HepG2 (cell line): ENCODE results near the gene SFRP4. TPM values are rescaled to one million over a fixed set of nuclear protein-coding genes. Genes with fewer than 3 reads are reported as not detected.
A peak's percentile ranks its signal among the peaks of the same experiment; 100 is the strongest.

Experiments
- CCAR2 ChIP-seq: fragments of 200-400 bp; formaldehyde crosslinking; optimal IDR thresholded peaks from 2 replicates; pipeline ENCODE3; 2018; ENCODE audit warnings: low read depth, mild to moderate bottlenecking, low read length, moderate library complexity
- DR1 ChIP-seq: sonication (generic); formaldehyde crosslinking; IDR thresholded peaks from 2 replicates; pipeline ENCODE4 v1.8.0; 2021; ENCODE audit warnings: mild to moderate bottlenecking, missing genetic modification reagents, inconsistent platforms
- FLYWCH1 ChIP-seq: sonication (generic); formaldehyde crosslinking; IDR thresholded peaks from 2 replicates; pipeline ENCODE4 v1.8.1; 2023; ENCODE audit warnings: mild to moderate bottlenecking, missing genetic modification reagents
- HIC2 ChIP-seq: sonication (generic); formaldehyde crosslinking; IDR thresholded peaks from 2 replicates; pipeline ENCODE4 v1.9.0; 2022; ENCODE audit warnings: low read depth, missing genetic modification reagents
- KAT2B ChIP-seq: fragments of 150-350 bp; IDR thresholded peaks from 2 replicates; pipeline ENCODE4 v1.6.1; 2014; ENCODE audit warnings: low read depth, low read length, borderline replicate concordance
- MAZ ChIP-seq, 2 experiments: sonication (generic) in 1 of 2; formaldehyde crosslinking in 1 of 2; IDR thresholded peaks; 2 replicates each; pipeline versions ENCODE4 v1.5.0 to v1.6.1; 2012 to 2020; ENCODE audit warnings: low read depth in 2 of 2, mild to moderate bottlenecking in 2 of 2, borderline replicate concordance in 1 of 2, improper control_type of control experiment in 1 of 2, low read length in 1 of 2, missing genetic modification reagents in 1 of 2, moderate library complexity in 1 of 2
- PAXIP1 ChIP-seq: sonication (generic); formaldehyde crosslinking; conservative IDR thresholded peaks from 2 replicates; pipeline ENCODE4 v1.4.0; 2020; ENCODE audit warnings: mild to moderate bottlenecking, missing genetic modification reagents, moderate library complexity
- ZNF12 ChIP-seq: sonication (generic); formaldehyde crosslinking; IDR thresholded peaks from 2 replicates; pipeline ENCODE4 v1.5.0; 2020; ENCODE audit warnings: missing genetic modification reagents
- ZNF143 ChIP-seq: sonication (generic); formaldehyde crosslinking; IDR thresholded peaks from 2 replicates; pipeline ENCODE4 v1.4.0; 2020; ENCODE audit warnings: missing genetic modification reagents
- ZNF20 ChIP-seq: sonication (generic); formaldehyde crosslinking; IDR thresholded peaks from 2 replicates; pipeline ENCODE4 v1.4.0; 2020; ENCODE audit warnings: mild to moderate bottlenecking, moderate library complexity, missing genetic modification reagents
- ZNF205 ChIP-seq: IDR thresholded peaks from 2 replicates; pipeline ENCODE4 v1.6.1; 2018; ENCODE audit warnings: missing biosample characterization, missing genetic modification reagents
- ZNF256 ChIP-seq: sonication (generic); formaldehyde crosslinking; conservative IDR thresholded peaks from 2 replicates; pipeline ENCODE4 v1.4.0; 2020; ENCODE audit warnings: missing genetic modification reagents
- ZNF33A ChIP-seq: sonication (generic); formaldehyde crosslinking; IDR thresholded peaks from 2 replicates; pipeline ENCODE4 v1.5.1; 2020; ENCODE audit warnings: missing genetic modification reagents, mild to moderate bottlenecking, moderate library complexity, borderline replicate concordance
- ZNF549 ChIP-seq: sonication (generic); formaldehyde crosslinking; IDR thresholded peaks from 2 replicates; pipeline ENCODE4 v1.5.0; 2020; ENCODE audit warnings: missing genetic modification reagents
- ZXDC ChIP-seq: sonication (generic); formaldehyde crosslinking; IDR thresholded peaks from 2 replicates; pipeline ENCODE4 v1.5.0; 2020; ENCODE audit warnings: mild to moderate bottlenecking, missing genetic modification reagents
- polyA plus RNA-seq, 8 experiments: library from polyadenylated mRNA; depleted of rRNA in 3 of 8; stranded (reverse) in 7 of 8; unstranded in 1 of 8; fragments of >200 nt; fragmentation: Illumina TruSeq in 4 of 8; extraction: Trizol in 4 of 8; gene quantifications; 2 replicates each; pipeline versions ENCODE4 v1.2.1 to v1.2.3, GENCODE V29; 2011 to 2016; ENCODE audit warnings: low read depth in 4 of 8, missing spikeins in 1 of 8, mixed read lengths in 1 of 8; ENCODE audit not compliant: insufficient read depth in 1 of 8
- total RNA-seq, 5 experiments: library from RNA; depleted of rRNA; stranded (reverse); fragments of >200 nt; fragmentation: Illumina TruSeq; extraction: Trizol; gene quantifications; 2 replicates each; pipeline ENCODE4 v1.2.3, GENCODE V29; 2016; ENCODE audit warnings: low read depth in 1 of 5
- TF ChIP-seq, protein P1 (sequence below): sonication (generic); formaldehyde crosslinking; IDR thresholded peaks from 2 replicates; pipeline ENCODE4 v1.4.0; 2020; ENCODE audit warnings: missing genetic modification reagents

The SFRP4 gene
- total and polyA plus RNA-seq, 2 of the 13 experiments (the other 11 are each of a cell fraction or from before 2014, with no cell fraction given), result 0.96 to 1.8 TPM

DNA sequence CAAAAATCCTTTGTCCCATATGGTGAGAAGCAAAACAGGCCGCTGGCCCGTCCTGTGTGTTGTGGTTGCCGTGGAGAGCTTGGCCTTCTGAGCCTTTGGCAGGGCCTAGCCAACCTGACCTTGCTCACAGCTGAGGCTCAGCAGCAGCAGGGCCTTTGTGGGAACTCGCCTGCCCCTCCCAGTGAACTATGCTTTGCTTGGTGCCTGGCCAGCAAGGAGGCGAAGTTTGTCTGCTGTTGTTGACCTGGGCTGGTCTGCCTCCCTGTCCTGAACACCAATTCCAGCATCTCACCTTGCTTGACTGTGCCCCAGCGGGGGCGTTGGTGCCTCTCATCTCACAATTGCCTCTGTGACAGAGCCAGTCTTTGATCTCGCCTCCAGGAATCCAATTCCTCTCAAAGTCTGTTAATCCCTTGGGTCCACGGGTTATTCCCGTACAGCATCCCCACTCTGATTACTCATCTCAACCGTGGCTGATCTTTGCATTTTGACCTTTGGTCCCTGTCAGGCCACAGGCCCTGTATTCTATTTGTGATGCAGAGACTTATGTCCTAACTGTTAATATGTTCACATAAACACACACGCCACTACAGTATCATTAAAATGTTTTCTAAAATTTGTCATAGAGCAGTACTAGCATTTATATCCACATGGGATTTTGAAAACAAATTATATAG lies 26.5 kb upstream of the SFRP4 start (continued):
- TF ChIP-seq PAXIP1 (CRISPR knock-in tag) (peak; percentile 100), ZNF205 (peak; percentile 89; the same call in 1 of the 2 replicates), ZNF33A (CRISPR knock-in tag) (no peak), MAZ (IDR thresholded peaks at IDR 0.05; ENCODE audit: borderline replicate concordance, low read depth, low read length) (peak; percentile 71; the same call in 1 of the 2 replicates), MAZ (CRISPR knock-in tag; IDR thresholded peaks at IDR 0.05; ENCODE audit: low read depth) (peak; percentile 87), CCAR2 (peak; percentile 64), FLYWCH1 (CRISPR knock-in tag) (no peak), ZNF20 (no peak), DR1 (peak; percentile 51; the same call in 1 of the 2 replicates), ZNF143 (CRISPR knock-in tag) (no peak), ZNF12 (CRISPR knock-in tag) (peak; percentile 79), ZNF256 (CRISPR knock-in tag) (no peak), KAT2B (no peak), ZNF549 (CRISPR knock-in tag) (no peak), ZXDC (CRISPR knock-in tag) (no peak; the same call in 1 of the 2 replicates), HIC2 (CRISPR knock-in tag) (peak; percentile 80)
- TF ChIP-seq, protein P1, sequence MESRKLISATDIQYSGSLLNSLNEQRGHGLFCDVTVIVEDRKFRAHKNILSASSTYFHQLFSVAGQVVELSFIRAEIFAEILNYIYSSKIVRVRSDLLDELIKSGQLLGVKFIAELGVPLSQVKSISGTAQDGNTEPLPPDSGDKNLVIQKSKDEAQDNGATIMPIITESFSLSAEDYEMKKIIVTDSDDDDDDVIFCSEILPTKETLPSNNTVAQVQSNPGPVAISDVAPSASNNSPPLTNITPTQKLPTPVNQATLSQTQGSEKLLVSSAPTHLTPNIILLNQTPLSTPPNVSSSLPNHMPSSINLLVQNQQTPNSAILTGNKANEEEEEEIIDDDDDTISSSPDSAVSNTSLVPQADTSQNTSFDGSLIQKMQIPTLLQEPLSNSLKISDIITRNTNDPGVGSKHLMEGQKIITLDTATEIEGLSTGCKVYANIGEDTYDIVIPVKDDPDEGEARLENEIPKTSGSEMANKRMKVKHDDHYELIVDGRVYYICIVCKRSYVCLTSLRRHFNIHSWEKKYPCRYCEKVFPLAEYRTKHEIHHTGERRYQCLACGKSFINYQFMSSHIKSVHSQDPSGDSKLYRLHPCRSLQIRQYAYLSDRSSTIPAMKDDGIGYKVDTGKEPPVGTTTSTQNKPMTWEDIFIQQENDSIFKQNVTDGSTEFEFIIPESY (CRISPR knock-in tag), result peak; percentile 64
